Activated T-helper 1 cell treated with anti-CD3 and anti-CD28 coated beads, Interleukin-2, amount 50 U/mL, for 16 hours (primary cell): ENCODE data around the gene ARHGAP12.
"Not testable (repeated sequence)": the region's sequence is repeated elsewhere in the genome, so short reads cannot be mapped to it uniquely, and the experiment has no call there.

Experiments used
- DNase-seq, 2 donors: peaks; one replicate each; pipeline ENCODE4 v3.0.0-alpha.2; 2020; ENCODE audit warnings: low read depth in 1 of 2, low spot score in 1 of 2

Gene ARHGAP12

GRCh38 chr10:31928549-31929260 is at the start of gene ARHGAP12:
Gene ARHGAP12, minus strand, starts transcription at chr10:31928831. Its CDS starts 19,976 bp downstream, at chr10:31908855.
- peak; percentile 69 to 77 for DNase-seq

GRCh38 chr10:31978156-31978483 is 49.5 kb upstream of the ARHGAP12 start:
- DNase-seq: no peak

- no peak for DNase-seq
Measured at GRCh38 chr10:31977440-31978155, 49.0 kb upstream of the ARHGAP12 start.

GRCh38 chr10:31975157-31975765 is 46.6 kb upstream of the ARHGAP12 start:
- no peak for DNase-seq

GRCh38 chr10:31974434-31975124 is 45.9 kb upstream of the ARHGAP12 start:
- no peak for DNase-seq

GRCh38 chr10:31972519-31973041 is 43.9 kb upstream of the ARHGAP12 start:
- no peak for DNase-seq

- DNase-seq: not testable (repeated sequence)
Measured at GRCh38 chr10:31969847-31970246, 41.2 kb upstream of the ARHGAP12 start.

- DNase-seq: no peak
Measured at GRCh38 chr10:31963589-31963980, 35.0 kb upstream of the ARHGAP12 start.

- DNase-seq: no peak
Measured at GRCh38 chr10:31962826-31963588, 34.4 kb upstream of the ARHGAP12 start.

- DNase-seq: no peak
Measured at GRCh38 chr10:31961277-31962074, 32.8 kb upstream of the ARHGAP12 start.

GRCh38 chr10:31959461-31960173 is 31.0 kb upstream of the ARHGAP12 start:
- no peak for DNase-seq

- no peak for DNase-seq
Measured at GRCh38 chr10:31958856-31959255, 30.2 kb upstream of the ARHGAP12 start.

GRCh38 chr10:31956200-31956946 is 27.7 kb upstream of the ARHGAP12 start:
- no peak for DNase-seq

- DNase-seq: no peak
Measured at GRCh38 chr10:31954410-31955191, 26.0 kb upstream of the ARHGAP12 start.

GRCh38 chr10:31953480-31953879 is 24.8 kb upstream of the ARHGAP12 start:
- no peak for DNase-seq

- no peak for DNase-seq
Measured at GRCh38 chr10:31953080-31953479, 24.4 kb upstream of the ARHGAP12 start.

GRCh38 chr10:31952066-31952465 is 23.4 kb upstream of the ARHGAP12 start:
- no peak for DNase-seq

- no peak for DNase-seq
Measured at GRCh38 chr10:31949266-31949665, 20.6 kb upstream of the ARHGAP12 start.
